Aorta (tissue), 5 donors: Measurements from ENCODE around the gene SCUBE3. TPM values are rescaled to one million over a fixed set of nuclear protein-coding genes. Genes with fewer than 3 reads are reported as not detected.

ENCODE experiments used
- ATAC-seq: fragments of 200-7000 bp; cut with Tn5 transposase; one replicate; pipeline ENCODE4 v1.9.1; 2022; ENCODE audit warnings: moderate library complexity; ENCODE audit not compliant: low FRiP score
- DNase-seq, 2 donors: peaks; one replicate each; pipeline ENCODE4 v3.0.0-alpha.2; 2020
- H3K27ac ChIP-seq, 2 donors: one replicate each; pipeline ENCODE4 v1.5.1; 2013; ENCODE audit warnings: low read length in 2 of 2, mild to moderate bottlenecking in 2 of 2, moderate library complexity in 2 of 2, control low read depth in 1 of 2, inconsistent platforms in 1 of 2, low read depth in 1 of 2
- H3K27me3 ChIP-seq, 2 donors: one replicate each; pipeline ENCODE4 v1.6.1; 2013; ENCODE audit warnings: control low read depth in 1 of 2, low read length in 1 of 2, mild to moderate bottlenecking in 1 of 2, moderate library complexity in 1 of 2; ENCODE audit not compliant: insufficient read depth in 2 of 2, control insufficient read depth in 1 of 2
- H3K36me3 ChIP-seq, 2 donors: one replicate each; pipeline ENCODE4 v1.6.1; 2013; ENCODE audit warnings: control low read depth in 1 of 2, low read length in 1 of 2, mild to moderate bottlenecking in 1 of 2; ENCODE audit not compliant: insufficient read depth in 2 of 2, control insufficient read depth in 1 of 2
- H3K4me1 ChIP-seq, 2 donors: one replicate each; pipeline ENCODE4 v1.6.1; 2013; ENCODE audit warnings: low read length in 2 of 2, control low read depth in 1 of 2, mild to moderate bottlenecking in 1 of 2, moderate library complexity in 1 of 2; ENCODE audit not compliant: insufficient read depth in 2 of 2, control insufficient read depth in 1 of 2
- H3K4me3 ChIP-seq, 2 donors: one replicate each; pipeline ENCODE4 v1.5.1; 2013; ENCODE audit warnings: low read length in 2 of 2, control low read depth in 1 of 2, mild to moderate bottlenecking in 1 of 2
- H3K9me3 ChIP-seq: one replicate; pipeline ENCODE4 v1.6.1; 2013; ENCODE audit warnings: mild to moderate bottlenecking, low read length; ENCODE audit not compliant: control insufficient read depth
- WGBS, 2 donors: extraction: QIAGEN DNeasy Blood & Tissue Kit; methylation state at CpG; one replicate each; pipeline ENCODE4 v1.1.7; 2013; 5-methylcytosine and 5-hydroxymethylcytosine counted together
- intact Hi-C, 2 donors: fragments of 100-400 bp; cut with DNase I; formaldehyde crosslinking; loops; one replicate each; pipeline versions ENCODE4 v1.14.2 to v1.15.0; 2022
- polyA plus RNA-seq, 2 donors: library from polyadenylated mRNA; stranded (reverse); fragments of 200-250 nt; gene quantifications; one replicate each; pipeline ENCODE4 v1.2.3, GENCODE V29; 2013
- total RNA-seq, 2 donors: library from RNA; stranded (reverse); fragmentation: NEBNext Ultra II Directional; extraction: Animal tissue kit (Norgen Biotek cat#: 25700); gene quantifications; one replicate each; pipeline ENCODE4 v1.2.1, GENCODE V29; 2021
- donor health status: healthy with polysubstance abuse.
- donor health status: Bipolar disorder and iron deficiency.
- donor health status: DM: no; HTN: no; CAD: no.
- donor health status: DM: no; HTN: no; CAD: no.
- donor health status: DM: yes; HTN: yes; CAD: no.

SCUBE3 gene
- total and polyA plus RNA-seq, 4 donors: 9.1 to 63.6 (median 54.3) TPM

- intact Hi-C loops: no loop called here
- ATAC-seq (peak; percentile 35), DNase-seq (no peak)
- Histone ChIP-seq H3K9me3 (no peaks in the 10 kb centered on the region), H3K27me3 (no peaks in the 10 kb centered on the region), H3K36me3 (peaks cover 3 to 22% of the 10 kb centered on the region in 2 donors), H3K27ac (no peak overlapping the region), H3K4me1 (no peaks in the 10 kb centered on the region), H3K4me3 (no peak overlapping the region)
- WGBS, 2 donors: 91 to 94% methylated on average over 12 of the region's 12 CpGs
Observed at GRCh38 chr6:35287671-35288396, 74.1 kb downstream of the SCUBE3 start.

- DNase-seq (no peak), ATAC-seq (no peak)
- WGBS, 2 donors: 73 to 75% methylated on average over 4 of the region's 4 CpGs
- Histone ChIP-seq H3K36me3 (peaks cover 0 to 20% of the 10 kb centered on the region in 2 donors), H3K4me1 (no peaks in the 10 kb centered on the region), H3K27ac (no peak overlapping the region), H3K9me3 (no peaks in the 10 kb centered on the region), H3K4me3 (no peak overlapping the region), H3K27me3 (no peaks in the 10 kb centered on the region)
- intact Hi-C loops: no loop called here
Observed at GRCh38 chr6:35288834-35289233, 75.1 kb downstream of the SCUBE3 start.

GRCh38 chr6:35291491-35291890 is 77.7 kb downstream of the SCUBE3 start:
- 95 to 96% methylated on average over 13 of the region's 13 CpGs for WGBS, 2 donors
- no peaks in the 10 kb centered on the region for H3K9me3 ChIP-seq
- H3K4me3 ChIP-seq: no peak overlapping the region
- no peaks in the 10 kb centered on the region for H3K27me3 ChIP-seq
- ATAC-seq: no peak
- H3K27ac ChIP-seq: no peak overlapping the region
- DNase-seq: no peak
- intact Hi-C loops: no loop called here
- H3K4me1 ChIP-seq: no peaks in the 10 kb centered on the region
- peaks cover 0 to 15% of the 10 kb centered on the region in 2 donors for H3K36me3 ChIP-seq

- intact Hi-C loops: no loop called here
Observed at GRCh38 chr6:35292494-35292893, 78.7 kb downstream of the SCUBE3 start.

GRCh38 chr6:35293681-35294080 is 79.9 kb downstream of the SCUBE3 start:
- peaks cover 0 to 12% of the 10 kb centered on the region in 2 donors for H3K36me3 ChIP-seq
- DNase-seq: no peak

More at GRCh38 chr6:35292494-35292893, 78.7 kb downstream of the SCUBE3 start:
- WGBS, 2 donors: 62 to 65% methylated on average over 15 of the region's 15 CpGs
- Histone ChIP-seq H3K9me3 (no peaks in the 10 kb centered on the region), H3K36me3 (peaks cover 0 to 15% of the 10 kb centered on the region in 2 donors), H3K27me3 (no peaks in the 10 kb centered on the region), H3K4me3 (no peak overlapping the region), H3K4me1 (no peaks in the 10 kb centered on the region), H3K27ac (no peak overlapping the region)
- no peak for ATAC-seq
- DNase-seq: no peak

GRCh38 chr6:35294308-35294945 is 80.7 kb downstream of the SCUBE3 start:
- Histone ChIP-seq H3K27ac (no peak overlapping the region), H3K4me3 (no peak overlapping the region), H3K9me3 (no peaks in the 10 kb centered on the region), H3K36me3 (peaks cover 0 to 12% of the 10 kb centered on the region in 2 donors), H3K4me1 (no peaks in the 10 kb centered on the region), H3K27me3 (no peaks in the 10 kb centered on the region)
- DNase-seq (no peak), ATAC-seq (no peak)
- intact Hi-C loops: no loop called here
- WGBS, 2 donors: 59 to 60% methylated on average over 10 of the region's 10 CpGs

More at GRCh38 chr6:35293681-35294080, 79.9 kb downstream of the SCUBE3 start:
- Histone ChIP-seq H3K4me1 (no peaks in the 10 kb centered on the region), H3K27me3 (no peaks in the 10 kb centered on the region), H3K9me3 (no peaks in the 10 kb centered on the region), H3K27ac (no peak overlapping the region), H3K4me3 (no peak overlapping the region)
- intact Hi-C loops: no loop called here
- 88 to 89% methylated on average over 9 of the region's 9 CpGs for WGBS, 2 donors
- ATAC-seq: no peak

GRCh38 chr6:35295036-35295435 is 81.3 kb downstream of the SCUBE3 start:
- DNase-seq (no peak), ATAC-seq (no peak)
- H3K27me3 ChIP-seq: no peaks in the 10 kb centered on the region
- H3K4me3 ChIP-seq: no peak overlapping the region
- WGBS, 2 donors: 94 to 96% methylated on average over 2 of the region's 2 CpGs
- no peak overlapping the region for H3K27ac ChIP-seq
- H3K36me3 ChIP-seq: peaks cover 0 to 9% of the 10 kb centered on the region in 2 donors
- intact Hi-C loops: no loop called here
- H3K9me3 ChIP-seq: no peaks in the 10 kb centered on the region
- H3K4me1 ChIP-seq: no peaks in the 10 kb centered on the region

GRCh38 chr6:35295521-35296315 is 82.0 kb downstream of the SCUBE3 start:
- WGBS, 2 donors: 37 to 43% methylated on average over 3 of the region's 3 CpGs

More at GRCh38 chr6:35295521-35296315, 82.0 kb downstream of the SCUBE3 start:
- no peak overlapping the region for H3K4me3 ChIP-seq
- no peak for ATAC-seq
- H3K4me1 ChIP-seq: no peaks in the 10 kb centered on the region
- H3K27ac ChIP-seq: no peak overlapping the region
- peaks cover 0 to 7% of the 10 kb centered on the region in 2 donors for H3K36me3 ChIP-seq
- H3K27me3 ChIP-seq: no peaks in the 10 kb centered on the region
- H3K9me3 ChIP-seq: no peaks in the 10 kb centered on the region
- no peak for DNase-seq
- intact Hi-C loops: loop anchor here in 1 of 2 donors (2.0 kb wide), 1 partner anchor 33 kb away; no protein-coding TSS in a partner anchor
